DND-41 (cell line): Measurements from ENCODE around the gene FAM120C.

Source experiments
- CTCF ChIP-seq: IDR thresholded peaks from 2 replicates; pipeline ENCODE4 v1.5.1; 2012; ENCODE audit warnings: borderline replicate concordance, low read length, moderate library complexity, mild to moderate bottlenecking; ENCODE audit not compliant: poor library complexity, severe bottlenecking; ENCODE audit errors: extremely low read depth
- EZH2 ChIP-seq: IDR thresholded peaks from 3 replicates; pipeline ENCODE4 v1.6.1; 2012; ENCODE audit warnings: borderline replicate concordance, low read depth, mild to moderate bottlenecking, moderate library complexity, low read length, inconsistent platforms; ENCODE audit not compliant: severe bottlenecking

GRCh38 chrX:54090880-54091279 lies 92.2 kb downstream of the FAM120C start:
- TF ChIP-seq CTCF: no peak
- TF ChIP-seq EZH2: no peak
